K562 (cell line): ENCODE measurements around the gene KCNAB2.

Experiments used
- CBFB ChIP-seq: sonication (generic); formaldehyde crosslinking; IDR thresholded peaks from 2 replicates; pipeline ENCODE4 v1.4.0; 2020; ENCODE audit warnings: mild to moderate bottlenecking, missing genetic modification reagents
- CTCF ChIP-seq, 3 experiments: IDR thresholded peaks in 2 of 3; conservative IDR thresholded peaks in 1 of 3; 2 replicates each; pipeline ENCODE4 v1.5.1; 2011 to 2012; ENCODE audit warnings: low read length in 3 of 3, mild to moderate bottlenecking in 3 of 3, control low read depth in 2 of 3, improper control_type of control experiment in 1 of 3, inconsistent platforms in 1 of 3, low read depth in 1 of 3, mixed read lengths in 1 of 3, moderate library complexity in 1 of 3; ENCODE audit not compliant: insufficient read depth in 2 of 3
- FOXK2 ChIP-seq, 2 experiments: fragments of 450-650 bp; IDR thresholded peaks in 1 of 2; conservative IDR thresholded peaks in 1 of 2; 2 replicates each; pipeline ENCODE4 v1.6.1; 2016; ENCODE audit warnings: low read depth in 2 of 2, mild to moderate bottlenecking in 1 of 2
- HMGXB4 ChIP-seq: sonication (generic); formaldehyde crosslinking; IDR thresholded peaks from 2 replicates; pipeline ENCODE4 v1.8.1; 2023; ENCODE audit warnings: mild to moderate bottlenecking, missing genetic modification reagents
- NBN ChIP-seq: fragments of 450-650 bp; IDR thresholded peaks from 2 replicates; pipeline ENCODE4 v1.6.1; 2016; ENCODE audit warnings: low read depth, mild to moderate bottlenecking
- NFE2L1 ChIP-seq: fragments of 450-650 bp; IDR thresholded peaks from 2 replicates; pipeline ENCODE4 v1.6.1; 2016; ENCODE audit warnings: missing genetic modification characterization, low read depth, mild to moderate bottlenecking, missing compliant biosample characterization, moderate library complexity, borderline replicate concordance
- POLR2AphosphoS5 ChIP-seq: IDR thresholded peaks from 2 replicates; pipeline ENCODE4 v1.6.1; 2011; ENCODE audit warnings: mild to moderate bottlenecking, low read depth, low read length, moderate library complexity; ENCODE audit not compliant: control insufficient read depth, insufficient read depth
- SRF ChIP-seq, 2 experiments: fragments of 250-450, 450-650 bp in 1 of 2; sonication (Bioruptor Pico) in 1 of 2; sonication (generic) in 1 of 2; formaldehyde crosslinking; IDR thresholded peaks; 2 replicates each; pipeline versions ENCODE4 v1.5.0 to v1.5.1; 2020 to 2022; ENCODE audit warnings: mild to moderate bottlenecking in 1 of 2, missing genetic modification reagents in 1 of 2
- ZNF124 ChIP-seq: sonication (generic); formaldehyde crosslinking; IDR thresholded peaks from 2 replicates; pipeline ENCODE4 v1.8.1; 2022; ENCODE audit warnings: missing genetic modification reagents
- ZNF140 ChIP-seq: fragments of 250-450 bp; sonication (Bioruptor Pico); IDR thresholded peaks from 2 replicates; pipeline ENCODE4 v1.8.0; 2021; ENCODE audit warnings: moderate library complexity, mild to moderate bottlenecking, inconsistent platforms
- ZNF407 ChIP-seq: fragments of 450-650 bp; IDR thresholded peaks from 2 replicates; pipeline ENCODE4 v1.6.1; 2016; ENCODE audit warnings: low read depth

GRCh38 chr1:6077506-6077905 is 31.8 kb downstream of the KCNAB2 start:
- no peak for TF ChIP-seq NFE2L1 (tag)
- TF ChIP-seq POLR2AphosphoS5, result no peak
- TF ChIP-seq CTCF (IDR thresholded peaks at IDR 0.05 in 2 of 3, conservative IDR thresholded peaks at IDR 0.05 in 1 of 3; ENCODE audit: insufficient read depth in 2 of 3, low read depth in 1 of 3, low read length in 3 of 3), result no peak
- TF ChIP-seq NBN, result no peak
- no peak for TF ChIP-seq HMGXB4 (CRISPR knock-in tag)
- TF ChIP-seq SRF (CRISPR knock-in tag; IDR thresholded peaks at IDR 0.05), result no peak
- TF ChIP-seq CBFB (CRISPR knock-in tag), result no peak
- no peak for TF ChIP-seq FOXK2 (conservative IDR thresholded peaks at IDR 0.05 in 1 of 2, IDR thresholded peaks at IDR 0.05 in 1 of 2; ENCODE audit: low read depth in 2 of 2)
- no peak for TF ChIP-seq ZNF124 (CRISPR knock-in tag)
- no peak for TF ChIP-seq ZNF407
- TF ChIP-seq ZNF140, result no peak
